Measurements from ENCODE around the gene BICC1. TPM values are rescaled to one million over a fixed set of nuclear protein-coding genes. Genes with fewer than 3 reads are reported as not detected.

Gene BICC1
- total and polyA plus RNA-seq, 2 donors (not counting 1 experiment from before 2014, with no cell fraction given): not detected

DNA sequence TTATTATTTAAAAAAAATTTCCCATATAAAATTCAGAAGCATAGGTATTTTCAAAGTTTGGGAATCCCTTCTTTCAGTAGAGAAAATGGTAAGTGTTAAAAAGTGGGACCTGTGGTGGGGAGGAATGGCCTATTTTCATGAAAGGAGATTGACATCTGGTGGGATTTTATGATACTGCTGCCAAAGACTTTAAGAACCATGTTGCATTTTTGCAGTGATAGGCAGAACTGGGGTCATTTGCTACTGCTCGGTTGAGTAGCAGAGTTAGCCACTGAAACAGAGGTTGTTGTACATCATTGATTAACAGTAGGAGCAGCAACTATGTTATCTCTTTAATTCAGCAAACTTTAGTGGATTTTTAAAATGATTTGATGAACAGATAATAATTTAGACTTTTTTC lies 4.4 kb downstream of the BICC1 start:
- DNase-seq: no peak
- H3K9me3 Mint-ChIP-seq (ENCODE audit: insufficient read depth): no peaks in the 10 kb centered on the region

More for the DNA sequence above, 4.4 kb downstream of the BICC1 start:
- ATAC-seq (ENCODE audit: low read depth): no peak
- ChIA-PET POLR2A (no interaction called here), CTCF (interaction anchor here (1.1 kb wide), 1 partner anchor 14 kb away, joined by 4 read pairs; no protein-coding TSS in a partner anchor)
- WGBS (ENCODE audit: insufficient coverage): no CpG with 5 or more reads among the region's 1 CpG
- intact Hi-C loops (cut with micrococcal nuclease): no loop called here
- Histone ChIP-seq H3K9me3 (ENCODE audit: control extremely low read depth in 1 of 3, control insufficient read depth in 2 of 3, insufficient read depth in 1 of 3, low read length in 2 of 3) (no peaks in the 10 kb centered on the region), H3K4me3 (ENCODE audit: control extremely low read depth in 1 of 5, extremely low read depth in 1 of 5, insufficient read depth in 1 of 5, low read depth in 2 of 5, low read length in 4 of 5) (no peak overlapping the region), H3K4me2 (replicated peaks; ENCODE audit: low read depth, low read length, poor library complexity, severe bottlenecking) (no peak overlapping the region), H4K20me1 (ENCODE audit: control insufficient read depth, insufficient read depth, low read length, poor library complexity, severe bottlenecking) (no peaks in the 10 kb centered on the region), H3K36me3 (replicated peaks in 1 of 2; ENCODE audit: control extremely low read depth in 1 of 2, control insufficient read depth in 1 of 2, extremely low read depth in 1 of 2, insufficient read depth in 2 of 2, low read length in 1 of 2) (no peaks in the 10 kb centered on the region), H3K79me2 (ENCODE audit: control insufficient read depth, insufficient read depth, low read length) (no peaks in the 10 kb centered on the region), H2AFZ (ENCODE audit: insufficient read depth, low read depth, low read length, poor library complexity, severe bottlenecking) (no peak overlapping the region), H3K4me1 (ENCODE audit: control insufficient read depth in 2 of 2, insufficient read depth in 2 of 2, low read length in 2 of 2) (peaks cover 11 to 14% of the 10 kb centered on the region in 2 donors), H3K27ac (ENCODE audit: low read length in 2 of 2) (no peak overlapping the region), H3K9ac (ENCODE audit: low read length) (no peak overlapping the region), H3K27me3 (replicated peaks in 1 of 4; ENCODE audit: control extremely low read depth in 1 of 4, control insufficient read depth in 3 of 4, insufficient read depth in 4 of 4, low read length in 3 of 4) (peaks cover 0 to 26% (median 16%) of the 10 kb centered on the region in 4 experiments)
- no peak overlapping the region for H3K4me3 Mint-ChIP-seq
- TF ChIP-seq, protein P1, sequence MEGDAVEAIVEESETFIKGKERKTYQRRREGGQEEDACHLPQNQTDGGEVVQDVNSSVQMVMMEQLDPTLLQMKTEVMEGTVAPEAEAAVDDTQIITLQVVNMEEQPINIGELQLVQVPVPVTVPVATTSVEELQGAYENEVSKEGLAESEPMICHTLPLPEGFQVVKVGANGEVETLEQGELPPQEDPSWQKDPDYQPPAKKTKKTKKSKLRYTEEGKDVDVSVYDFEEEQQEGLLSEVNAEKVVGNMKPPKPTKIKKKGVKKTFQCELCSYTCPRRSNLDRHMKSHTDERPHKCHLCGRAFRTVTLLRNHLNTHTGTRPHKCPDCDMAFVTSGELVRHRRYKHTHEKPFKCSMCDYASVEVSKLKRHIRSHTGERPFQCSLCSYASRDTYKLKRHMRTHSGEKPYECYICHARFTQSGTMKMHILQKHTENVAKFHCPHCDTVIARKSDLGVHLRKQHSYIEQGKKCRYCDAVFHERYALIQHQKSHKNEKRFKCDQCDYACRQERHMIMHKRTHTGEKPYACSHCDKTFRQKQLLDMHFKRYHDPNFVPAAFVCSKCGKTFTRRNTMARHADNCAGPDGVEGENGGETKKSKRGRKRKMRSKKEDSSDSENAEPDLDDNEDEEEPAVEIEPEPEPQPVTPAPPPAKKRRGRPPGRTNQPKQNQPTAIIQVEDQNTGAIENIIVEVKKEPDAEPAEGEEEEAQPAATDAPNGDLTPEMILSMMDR (IDR thresholded peaks at IDR 0.05): no peak
- TF ChIP-seq EZH2 (IDR thresholded peaks at IDR 0.05; ENCODE audit: borderline replicate concordance, insufficient read depth, low read depth, low read length, poor library complexity, severe bottlenecking): no peak
- no peak overlapping the region for H3K27ac Mint-ChIP-seq
- peaks cover 13% of the 10 kb centered on the region for H3K4me1 Mint-ChIP-seq
- H3K27me3 Mint-ChIP-seq: peaks cover 40% of the 10 kb centered on the region

All from B cell (primary cell).